Measurements from ENCODE around the gene MAPRE3.

Gene MAPRE3

GRCh38 chr2:27033253-27033852 lies 62.9 kb downstream of the MAPRE3 start:
- POLR2A ChIA-PET (ENCODE audit: low non-redundant PET) = interaction anchor here (0.6 to 0.8 kb wide), 2 partner anchors 11 to 18 kb away, joined by 3 read pairs; partner anchors contain the start of gene AGBL5
- peak overlapping the region; percentile 67 for H3K27ac ChIP-seq
- CTCF ChIA-PET = interaction anchor here (0.9 to 2.3 kb wide), 4 partner anchors 16 to 187 kb away, joined by 3 to 5 read pairs (median 4); no protein-coding TSS in a partner anchor
- DNase-seq (ENCODE audit: low spot score) = no peak
- no peak for TF ChIP-seq CTCF (conservative IDR thresholded peaks at IDR 0.05; ENCODE audit: low read depth)

- POLR2A ChIA-PET (ENCODE audit: low non-redundant PET) = interaction anchor here (0.6 kb wide), 1 partner anchor 295 kb away, joined by 13 read pairs; no protein-coding TSS in a partner anchor
- H3K27ac ChIP-seq = no peak overlapping the region
- TF ChIP-seq CTCF (conservative IDR thresholded peaks at IDR 0.05; ENCODE audit: low read depth) = no peak
- CTCF ChIA-PET = interaction anchor here (0.9 kb wide), 1 partner anchor 65 kb away, joined by 3 read pairs; no protein-coding TSS in a partner anchor
- DNase-seq (ENCODE audit: low spot score) = no peak
Observed at GRCh38 chr2:27038012-27038411, 67.6 kb downstream of the MAPRE3 start.

GRCh38 chr2:27038631-27039339 lies 68.3 kb downstream of the MAPRE3 start:
- ChIA-PET CTCF (interaction anchor here (0.6 to 1.1 kb wide), 2 partner anchors 12 to 153 kb away, joined by 3 read pairs; no protein-coding TSS in a partner anchor), POLR2A (ENCODE audit: low non-redundant PET) (interaction anchor here (0.6 kb wide), 1 partner anchor 294 kb away, joined by 13 read pairs; no protein-coding TSS in a partner anchor)
- no peak for DNase-seq (ENCODE audit: low spot score)
- no peak overlapping the region for H3K27ac ChIP-seq
- no peak for TF ChIP-seq CTCF (conservative IDR thresholded peaks at IDR 0.05; ENCODE audit: low read depth)

GRCh38 chr2:27039426-27039825 lies 69.0 kb downstream of the MAPRE3 start:
- DNase-seq (ENCODE audit: low spot score) = no peak
- ChIA-PET CTCF (interaction anchor here (1.1 to 1.4 kb wide), 2 partner anchors 11 to 23 kb away, joined by 3 to 6 read pairs; no protein-coding TSS in a partner anchor), POLR2A (ENCODE audit: low non-redundant PET) (no interaction called here)
- H3K27ac ChIP-seq = peak overlapping the region; percentile 17; the same call in 1 of the 2 replicates
- TF ChIP-seq CTCF (conservative IDR thresholded peaks at IDR 0.05; ENCODE audit: low read depth) = no peak

- H3K27ac ChIP-seq = peak overlapping the region; percentile 17
- no peak for DNase-seq (ENCODE audit: low spot score)
- ChIA-PET POLR2A (ENCODE audit: low non-redundant PET) (no interaction called here), CTCF (interaction anchor here (0.6 to 1.4 kb wide), 2 partner anchors 14 to 23 kb away, joined by 4 to 6 read pairs; no protein-coding TSS in a partner anchor)
- no peak for TF ChIP-seq CTCF (conservative IDR thresholded peaks at IDR 0.05; ENCODE audit: low read depth)
Observed at GRCh38 chr2:27039871-27040270, 69.4 kb downstream of the MAPRE3 start.

GRCh38 chr2:27040282-27040681 lies 69.8 kb downstream of the MAPRE3 start:
- TF ChIP-seq CTCF (conservative IDR thresholded peaks at IDR 0.05; ENCODE audit: low read depth) = no peak
- no peak for DNase-seq (ENCODE audit: low spot score)
- peak overlapping the region; percentile 17 for H3K27ac ChIP-seq
- ChIA-PET POLR2A (ENCODE audit: low non-redundant PET) (no interaction called here), CTCF (interaction anchor here (0.6 to 1.4 kb wide), 2 partner anchors 14 to 23 kb away, joined by 4 to 6 read pairs; no protein-coding TSS in a partner anchor)

All from RWPE1 (cell line).